ENCODE results near the gene SEMA6C.
"Not testable (repeated sequence)": the region's sequence is repeated elsewhere in the genome, so short reads cannot be mapped to it uniquely, and the experiment has no call there.

The SEMA6C gene

GRCh38 chr1:151128800-151129199, 17.6 kb downstream of the SEMA6C start:
- DNase-seq: no peak

GRCh38 chr1:151124763-151125403, 21.5 kb downstream of the SEMA6C start:
- no peak for DNase-seq

- DNase-seq: no peak
Measured at GRCh38 chr1:151113877-151114276, 32.6 kb downstream of the SEMA6C start.

GRCh38 chr1:151108331-151108730, 38.1 kb downstream of the SEMA6C start:
- no peak for DNase-seq

GRCh38 chr1:151106894-151107293, 39.5 kb downstream of the SEMA6C start:
- DNase-seq: no peak

GRCh38 chr1:151104630-151105029, 41.8 kb downstream of the SEMA6C start:
- no peak for DNase-seq

GRCh38 chr1:151098126-151098525, 48.3 kb downstream of the SEMA6C start:
- DNase-seq: no peak

GRCh38 chr1:151097426-151097825, 49.0 kb downstream of the SEMA6C start:
- DNase-seq: not testable (repeated sequence)

- DNase-seq: no peak
Measured at GRCh38 chr1:151085953-151086559, 60.4 kb downstream of the SEMA6C start.
